Osteoblast (primary cell): ENCODE measurements around the gene DOCK1. TPM values are rescaled to one million over a fixed set of nuclear protein-coding genes. Genes with fewer than 3 reads are reported as not detected.
A peak's percentile ranks its signal among the peaks of the same experiment; 100 is the strongest.

Experiments
- DNase-seq: peaks from one replicate; pipeline ENCODE4 v3.0.0; 2011; ENCODE audit warnings: low spot score, mixed read lengths; ENCODE audit not compliant: insufficient read length; ENCODE audit errors: missing footprints
- H2AFZ ChIP-seq: 2 replicates; pipeline ENCODE4 v1.6.0; 2011; ENCODE audit warnings: mild to moderate bottlenecking, low read length
- H3K27ac ChIP-seq: 2 replicates; pipeline ENCODE4 v1.5.1; 2011; ENCODE audit warnings: mild to moderate bottlenecking, low read depth, low read length, moderate library complexity
- H3K27me3 ChIP-seq: 2 replicates; pipeline ENCODE4 v1.6.0; 2012; ENCODE audit warnings: mild to moderate bottlenecking, control low read depth, inconsistent platforms, low read length, moderate library complexity; ENCODE audit not compliant: insufficient read depth
- H3K36me3 ChIP-seq: 2 replicates; pipeline ENCODE4 v1.5.1; 2011; ENCODE audit warnings: mild to moderate bottlenecking, low read length, control low read depth, moderate library complexity; ENCODE audit not compliant: insufficient read depth
- H3K4me1 ChIP-seq: 2 replicates; pipeline ENCODE4 v1.5.1; 2011; ENCODE audit warnings: mild to moderate bottlenecking, low read length, control low read depth, moderate library complexity; ENCODE audit not compliant: insufficient read depth
- H3K4me2 ChIP-seq: 2 replicates; pipeline ENCODE4 v1.6.0; 2011; ENCODE audit warnings: mild to moderate bottlenecking, low read length; ENCODE audit not compliant: insufficient read depth
- H3K4me3 ChIP-seq: fragments of 200-600 bp; sonication (generic); 3 replicates; pipeline ENCODE4 v1.5.1; 2012; ENCODE audit warnings: mild to moderate bottlenecking, low read length, inconsistent platforms; ENCODE audit not compliant: insufficient read depth
- H3K79me2 ChIP-seq: 2 replicates; pipeline ENCODE4 v1.6.0; 2012; ENCODE audit warnings: mild to moderate bottlenecking, low read length, control low read depth, inconsistent platforms; ENCODE audit not compliant: insufficient read depth
- H3K9me3 ChIP-seq: 2 replicates; pipeline ENCODE4 v1.5.1; 2011; ENCODE audit warnings: low read depth, low read length, control low read depth
- H4K20me1 ChIP-seq: 2 replicates; pipeline ENCODE4 v1.6.0; 2012; ENCODE audit warnings: mild to moderate bottlenecking, low read length, control low read depth; ENCODE audit not compliant: insufficient read depth
- CTCF ChIP-seq: IDR thresholded peaks from 2 replicates; pipeline ENCODE4 v1.5.1; 2011; ENCODE audit warnings: mild to moderate bottlenecking, low read depth, low read length, moderate library complexity; ENCODE audit errors: extremely low read depth
- total RNA-seq: library from RNA; depleted of rRNA; stranded (reverse); fragments of >200 nt; gene quantifications from 2 replicates; pipeline ENCODE4 v1.2.3, GENCODE V29; 2012

The DOCK1 gene
- total RNA-seq, 1 donor, result 80.3 TPM

GRCh38 chr10:127426746-127427145, 521.5 kb downstream of the DOCK1 start:
- no peak overlapping the region for H3K4me3 ChIP-seq
- no peaks in the 10 kb centered on the region for H4K20me1 ChIP-seq
- no peaks in the 10 kb centered on the region for H3K9me3 ChIP-seq
- no peak overlapping the region for H2AFZ ChIP-seq
- peaks cover 23% of the 10 kb centered on the region for H3K36me3 ChIP-seq
- H3K27ac ChIP-seq, result no peak overlapping the region
- H3K4me1 ChIP-seq, result peaks cover 3% of the 10 kb centered on the region
- H3K27me3 ChIP-seq, result no peaks in the 10 kb centered on the region
- H3K79me2 ChIP-seq, result no peaks in the 10 kb centered on the region
- no peak for TF ChIP-seq CTCF
- peak; percentile 92 for DNase-seq
- no peak overlapping the region for H3K4me2 ChIP-seq

GRCh38 chr10:127427926-127428325, 522.7 kb downstream of the DOCK1 start:
- peaks cover 23% of the 10 kb centered on the region for H3K36me3 ChIP-seq
- no peaks in the 10 kb centered on the region for H4K20me1 ChIP-seq
- no peaks in the 10 kb centered on the region for H3K27me3 ChIP-seq
- DNase-seq, result no peak
- no peak for TF ChIP-seq CTCF
- no peaks in the 10 kb centered on the region for H3K9me3 ChIP-seq
- no peak overlapping the region for H3K27ac ChIP-seq
- peaks cover 3% of the 10 kb centered on the region for H3K4me1 ChIP-seq
- H3K4me3 ChIP-seq, result no peak overlapping the region
- no peak overlapping the region for H3K4me2 ChIP-seq
- H2AFZ ChIP-seq, result no peak overlapping the region
- H3K79me2 ChIP-seq, result no peaks in the 10 kb centered on the region

- H2AFZ ChIP-seq, result no peak overlapping the region
These were observed 523.3 kb downstream of the DOCK1 start for GRCh38 chr10:127428385-127428980.

More at GRCh38 chr10:127428385-127428980, 523.3 kb downstream of the DOCK1 start:
- H3K36me3 ChIP-seq, result peaks cover 23% of the 10 kb centered on the region
- no peak overlapping the region for H3K27ac ChIP-seq
- H3K4me1 ChIP-seq, result peaks cover 3% of the 10 kb centered on the region
- H3K79me2 ChIP-seq, result no peaks in the 10 kb centered on the region
- TF ChIP-seq CTCF, result no peak
- no peak for DNase-seq
- no peak overlapping the region for H3K4me2 ChIP-seq
- no peak overlapping the region for H3K4me3 ChIP-seq
- peaks cover 2% of the 10 kb centered on the region for H4K20me1 ChIP-seq
- no peaks in the 10 kb centered on the region for H3K9me3 ChIP-seq
- no peaks in the 10 kb centered on the region for H3K27me3 ChIP-seq
